Stimulated activated naive CD8-positive, alpha-beta T cell treated with anti-CD3 and anti-CD28 coated beads, Interleukin-15, amount 100 ng/mL, for 72 hours (primary cell): ENCODE data around the gene CEP19.

ENCODE experiments used
- ATAC-seq: fragments of 150-1000 bp; cut with Tn5 transposase; 2 replicates; pipeline ENCODE4 v1.10.0; 2021; ENCODE audit warnings: mild to moderate bottlenecking, moderate library complexity
- DNase-seq, 2 donors: peaks; one replicate each; pipeline ENCODE4 v3.0.0; 2021 to 2022
- H3K27ac Mint-ChIP-seq, 2 donors: one replicate each; pipeline ENCODE4 v1.8.0; 2022; ENCODE audit warnings: mild to moderate bottlenecking in 2 of 2, mixed read lengths in 2 of 2, moderate library complexity in 2 of 2
- H3K27me3 Mint-ChIP-seq: one replicate; pipeline ENCODE4 v1.8.0; 2022; ENCODE audit warnings: mixed read lengths
- H3K4me1 Mint-ChIP-seq: one replicate; pipeline ENCODE4 v1.8.0; 2022; ENCODE audit warnings: mild to moderate bottlenecking, mixed read lengths
- H3K4me3 Mint-ChIP-seq, 2 donors: one replicate each; pipeline ENCODE4 v1.8.0; 2022; ENCODE audit warnings: mild to moderate bottlenecking in 2 of 2, mixed read lengths in 2 of 2, moderate library complexity in 1 of 2
- H3K9me3 Mint-ChIP-seq, 2 donors: one replicate each; pipeline ENCODE4 v1.8.0; 2022; ENCODE audit warnings: mixed read lengths in 2 of 2

The CEP19 gene

GRCh38 chr3:196689941-196690660, 21.9 kb downstream of the CEP19 start:
- H3K4me3 Mint-ChIP-seq = no peak overlapping the region
- DNase-seq (no peak), ATAC-seq (no peak)
- peaks cover 4% of the 10 kb centered on the region for H3K4me1 Mint-ChIP-seq
- no peaks in the 10 kb centered on the region for H3K9me3 Mint-ChIP-seq
- H3K27me3 Mint-ChIP-seq = no peaks in the 10 kb centered on the region
- H3K27ac Mint-ChIP-seq = peak overlapping the region in 1 of 2 donors; percentile 8

GRCh38 chr3:196688349-196688748, 23.7 kb downstream of the CEP19 start:
- Mint-ChIP-seq H3K9me3 (no peaks in the 10 kb centered on the region), H3K4me1 (peaks cover 16% of the 10 kb centered on the region), H3K4me3 (no peak overlapping the region), H3K27ac (peak overlapping the region in 1 of 2 donors; percentile 23), H3K27me3 (no peaks in the 10 kb centered on the region)
- no peak for ATAC-seq
- DNase-seq = no peak

- H3K27me3 Mint-ChIP-seq = no peaks in the 10 kb centered on the region
- ATAC-seq (no peak), DNase-seq (no peak)
- H3K9me3 Mint-ChIP-seq = peaks cover 0 to 5% of the 10 kb centered on the region in 2 donors
- H3K4me1 Mint-ChIP-seq = peaks cover 16% of the 10 kb centered on the region
- H3K27ac Mint-ChIP-seq = peak overlapping the region in 1 of 2 donors; percentile 18
- no peak overlapping the region for H3K4me3 Mint-ChIP-seq
These were observed 25.6 kb downstream of the CEP19 start for GRCh38 chr3:196686436-196686835.

- H3K27me3 Mint-ChIP-seq = no peaks in the 10 kb centered on the region
- H3K9me3 Mint-ChIP-seq = peaks cover 0 to 5% of the 10 kb centered on the region in 2 donors
- DNase-seq (peak; percentile 66 to 72), ATAC-seq (peak; percentile 95)
- H3K4me3 Mint-ChIP-seq = peak overlapping the region; percentile 62 to 69
- H3K4me1 Mint-ChIP-seq = peaks cover 16% of the 10 kb centered on the region
- peak overlapping the region; percentile 54 to 86 for H3K27ac Mint-ChIP-seq
These were observed 27.3 kb downstream of the CEP19 start for GRCh38 chr3:196684548-196685407.

GRCh38 chr3:196677931-196678330, 34.1 kb downstream of the CEP19 start:
- DNase-seq (no peak), ATAC-seq (no peak)
- H3K27ac Mint-ChIP-seq = no peak overlapping the region
- peaks cover 0 to 3% of the 10 kb centered on the region in 2 donors for H3K9me3 Mint-ChIP-seq
- H3K4me3 Mint-ChIP-seq = no peak overlapping the region
- no peaks in the 10 kb centered on the region for H3K27me3 Mint-ChIP-seq
- peaks cover 10% of the 10 kb centered on the region for H3K4me1 Mint-ChIP-seq

GRCh38 chr3:196677353-196677752, 34.7 kb downstream of the CEP19 start:
- Mint-ChIP-seq H3K9me3 (no peaks in the 10 kb centered on the region), H3K4me1 (peaks cover 10% of the 10 kb centered on the region), H3K27ac (peak overlapping the region in 1 of 2 donors; percentile 71), H3K4me3 (no peak overlapping the region), H3K27me3 (no peaks in the 10 kb centered on the region)
- no peak for DNase-seq
- no peak for ATAC-seq

GRCh38 chr3:196673632-196674031, 38.4 kb downstream of the CEP19 start:
- no peak overlapping the region for H3K4me3 Mint-ChIP-seq
- no peak for DNase-seq
- H3K4me1 Mint-ChIP-seq = peaks cover 19% of the 10 kb centered on the region
- no peak for ATAC-seq
- H3K27me3 Mint-ChIP-seq = peaks cover 6% of the 10 kb centered on the region
- no peaks in the 10 kb centered on the region for H3K9me3 Mint-ChIP-seq
- H3K27ac Mint-ChIP-seq = no peak overlapping the region

GRCh38 chr3:196670339-196670738, 41.7 kb downstream of the CEP19 start:
- Mint-ChIP-seq H3K27me3 (peaks cover 6% of the 10 kb centered on the region), H3K9me3 (no peaks in the 10 kb centered on the region), H3K27ac (no peak overlapping the region), H3K4me1 (peaks cover 9% of the 10 kb centered on the region), H3K4me3 (no peak overlapping the region)
- no peak for ATAC-seq
- no peak for DNase-seq

- Mint-ChIP-seq H3K4me3 (no peak overlapping the region), H3K9me3 (no peaks in the 10 kb centered on the region), H3K27ac (peak overlapping the region in 1 of 2 donors; percentile 87), H3K27me3 (peaks cover 6% of the 10 kb centered on the region), H3K4me1 (peaks cover 9% of the 10 kb centered on the region)
- no peak for DNase-seq
- no peak for ATAC-seq
These were observed 44.8 kb downstream of the CEP19 start for GRCh38 chr3:196667056-196667825.

GRCh38 chr3:196666001-196666867, 45.8 kb downstream of the CEP19 start:
- Mint-ChIP-seq H3K4me1 (peaks cover 9% of the 10 kb centered on the region), H3K9me3 (no peaks in the 10 kb centered on the region), H3K27me3 (peaks cover 6% of the 10 kb centered on the region), H3K27ac (no peak overlapping the region), H3K4me3 (no peak overlapping the region)
- no peak for DNase-seq
- no peak for ATAC-seq

- no peaks in the 10 kb centered on the region for H3K4me1 Mint-ChIP-seq
- no peaks in the 10 kb centered on the region for H3K27me3 Mint-ChIP-seq
- no peak overlapping the region for H3K4me3 Mint-ChIP-seq
- H3K9me3 Mint-ChIP-seq = no peaks in the 10 kb centered on the region
- ATAC-seq = no peak
- H3K27ac Mint-ChIP-seq = no peak overlapping the region
- DNase-seq = no peak
These were observed 49.1 kb downstream of the CEP19 start for GRCh38 chr3:196662711-196663571.

GRCh38 chr3:196662033-196662432, 50.0 kb downstream of the CEP19 start:
- Mint-ChIP-seq H3K4me1 (no peaks in the 10 kb centered on the region), H3K9me3 (no peaks in the 10 kb centered on the region), H3K4me3 (no peak overlapping the region), H3K27me3 (no peaks in the 10 kb centered on the region), H3K27ac (peak overlapping the region in 1 of 2 donors; percentile 19)
- DNase-seq = no peak
- no peak for ATAC-seq

- no peak for ATAC-seq
- no peak for DNase-seq
- Mint-ChIP-seq H3K27ac (peak overlapping the region in 1 of 2 donors; percentile 88), H3K27me3 (no peaks in the 10 kb centered on the region), H3K9me3 (no peaks in the 10 kb centered on the region), H3K4me3 (no peak overlapping the region), H3K4me1 (no peaks in the 10 kb centered on the region)
These were observed 50.6 kb downstream of the CEP19 start for GRCh38 chr3:196661400-196661799.
